ENCODE measurements around the gene PRRX1.

PRRX1 gene

GRCh38 chr1:170698301-170699275 is 34.7 kb downstream of the PRRX1 start:
- H3K36me3 ChIP-seq (ENCODE audit: control insufficient read depth, insufficient read depth, low read length) = no peaks in the 10 kb centered on the region
- no peak overlapping the region for H3K9ac ChIP-seq (ENCODE audit: low read length)
- no peak overlapping the region for H3K4me3 ChIP-seq (ENCODE audit: low read length)
- no peaks in the 10 kb centered on the region for H3K9me3 ChIP-seq (ENCODE audit: control insufficient read depth, low read length)
- no peaks in the 10 kb centered on the region for H3K4me1 ChIP-seq (ENCODE audit: control insufficient read depth, insufficient read depth, low read length)
- no peaks in the 10 kb centered on the region for H3K27me3 ChIP-seq (ENCODE audit: control insufficient read depth, insufficient read depth, low read length)

- H3K9ac ChIP-seq (ENCODE audit: low read length) = no peak overlapping the region
- no peak overlapping the region for H3K4me3 ChIP-seq (ENCODE audit: low read length)
- no peaks in the 10 kb centered on the region for H3K4me1 ChIP-seq (ENCODE audit: control insufficient read depth, insufficient read depth, low read length)
These were observed 35.8 kb downstream of the PRRX1 start for GRCh38 chr1:170699696-170700095.

GRCh38 chr1:170700842-170701615 is 37.1 kb downstream of the PRRX1 start:
- Histone ChIP-seq H3K9ac (ENCODE audit: low read length) (no peak overlapping the region), H3K9me3 (ENCODE audit: control insufficient read depth, low read length) (no peaks in the 10 kb centered on the region), H3K36me3 (ENCODE audit: control insufficient read depth, insufficient read depth, low read length) (no peaks in the 10 kb centered on the region), H3K4me3 (ENCODE audit: low read length) (no peak overlapping the region), H3K4me1 (ENCODE audit: control insufficient read depth, insufficient read depth, low read length) (no peaks in the 10 kb centered on the region), H3K27me3 (ENCODE audit: control insufficient read depth, insufficient read depth, low read length) (no peaks in the 10 kb centered on the region)

More at GRCh38 chr1:170699696-170700095, 35.8 kb downstream of the PRRX1 start:
- H3K36me3 ChIP-seq (ENCODE audit: control insufficient read depth, insufficient read depth, low read length) = no peaks in the 10 kb centered on the region
- H3K9me3 ChIP-seq (ENCODE audit: control insufficient read depth, low read length) = no peaks in the 10 kb centered on the region
- H3K27me3 ChIP-seq (ENCODE audit: control insufficient read depth, insufficient read depth, low read length) = no peaks in the 10 kb centered on the region

GRCh38 chr1:170701962-170702361 is 38.0 kb downstream of the PRRX1 start:
- Histone ChIP-seq H3K36me3 (ENCODE audit: control insufficient read depth, insufficient read depth, low read length) (no peaks in the 10 kb centered on the region), H3K4me1 (ENCODE audit: control insufficient read depth, insufficient read depth, low read length) (no peaks in the 10 kb centered on the region), H3K9me3 (ENCODE audit: control insufficient read depth, low read length) (no peaks in the 10 kb centered on the region), H3K27me3 (ENCODE audit: control insufficient read depth, insufficient read depth, low read length) (no peaks in the 10 kb centered on the region), H3K9ac (ENCODE audit: low read length) (no peak overlapping the region), H3K4me3 (ENCODE audit: low read length) (no peak overlapping the region)

- no peaks in the 10 kb centered on the region for H3K27me3 ChIP-seq (ENCODE audit: control insufficient read depth, insufficient read depth, low read length)
- H3K4me1 ChIP-seq (ENCODE audit: control insufficient read depth, insufficient read depth, low read length) = no peaks in the 10 kb centered on the region
- no peak overlapping the region for H3K9ac ChIP-seq (ENCODE audit: low read length)
- no peaks in the 10 kb centered on the region for H3K9me3 ChIP-seq (ENCODE audit: control insufficient read depth, low read length)
- no peak overlapping the region for H3K4me3 ChIP-seq (ENCODE audit: low read length)
- H3K36me3 ChIP-seq (ENCODE audit: control insufficient read depth, insufficient read depth, low read length) = no peaks in the 10 kb centered on the region
These were observed 39.7 kb downstream of the PRRX1 start for GRCh38 chr1:170703591-170703990.

GRCh38 chr1:170704256-170704655 is 40.3 kb downstream of the PRRX1 start:
- Histone ChIP-seq H3K9me3 (ENCODE audit: control insufficient read depth, low read length) (no peaks in the 10 kb centered on the region), H3K9ac (ENCODE audit: low read length) (no peak overlapping the region), H3K27me3 (ENCODE audit: control insufficient read depth, insufficient read depth, low read length) (no peaks in the 10 kb centered on the region), H3K4me1 (ENCODE audit: control insufficient read depth, insufficient read depth, low read length) (no peaks in the 10 kb centered on the region), H3K4me3 (ENCODE audit: low read length) (no peak overlapping the region), H3K36me3 (ENCODE audit: control insufficient read depth, insufficient read depth, low read length) (no peaks in the 10 kb centered on the region)

GRCh38 chr1:170705981-170706380 is 42.0 kb downstream of the PRRX1 start:
- H3K9ac ChIP-seq (ENCODE audit: low read length) = no peak overlapping the region
- no peak overlapping the region for H3K4me3 ChIP-seq (ENCODE audit: low read length)
- H3K27me3 ChIP-seq (ENCODE audit: control insufficient read depth, insufficient read depth, low read length) = no peaks in the 10 kb centered on the region
- no peaks in the 10 kb centered on the region for H3K9me3 ChIP-seq (ENCODE audit: control insufficient read depth, low read length)
- no peaks in the 10 kb centered on the region for H3K36me3 ChIP-seq (ENCODE audit: control insufficient read depth, insufficient read depth, low read length)
- H3K4me1 ChIP-seq (ENCODE audit: control insufficient read depth, insufficient read depth, low read length) = no peaks in the 10 kb centered on the region

- no peaks in the 10 kb centered on the region for H3K9me3 ChIP-seq (ENCODE audit: control insufficient read depth, low read length)
- H3K4me1 ChIP-seq (ENCODE audit: control insufficient read depth, insufficient read depth, low read length) = no peaks in the 10 kb centered on the region
- H3K4me3 ChIP-seq (ENCODE audit: low read length) = no peak overlapping the region
- no peaks in the 10 kb centered on the region for H3K36me3 ChIP-seq (ENCODE audit: control insufficient read depth, insufficient read depth, low read length)
- no peaks in the 10 kb centered on the region for H3K27me3 ChIP-seq (ENCODE audit: control insufficient read depth, insufficient read depth, low read length)
- no peak overlapping the region for H3K9ac ChIP-seq (ENCODE audit: low read length)
These were observed 43.2 kb downstream of the PRRX1 start for GRCh38 chr1:170707117-170707516.

GRCh38 chr1:170707959-170708655 is 44.2 kb downstream of the PRRX1 start:
- no peaks in the 10 kb centered on the region for H3K27me3 ChIP-seq (ENCODE audit: control insufficient read depth, insufficient read depth, low read length)
- no peaks in the 10 kb centered on the region for H3K4me1 ChIP-seq (ENCODE audit: control insufficient read depth, insufficient read depth, low read length)
- no peak overlapping the region for H3K4me3 ChIP-seq (ENCODE audit: low read length)

GRCh38 chr1:170711682-170712081 is 47.8 kb downstream of the PRRX1 start:
- Histone ChIP-seq H3K9me3 (ENCODE audit: control insufficient read depth, low read length) (no peaks in the 10 kb centered on the region), H3K9ac (ENCODE audit: low read length) (no peak overlapping the region), H3K27me3 (ENCODE audit: control insufficient read depth, insufficient read depth, low read length) (no peaks in the 10 kb centered on the region), H3K4me1 (ENCODE audit: control insufficient read depth, insufficient read depth, low read length) (no peaks in the 10 kb centered on the region), H3K4me3 (ENCODE audit: low read length) (no peak overlapping the region), H3K36me3 (ENCODE audit: control insufficient read depth, insufficient read depth, low read length) (no peaks in the 10 kb centered on the region)

More at GRCh38 chr1:170707959-170708655, 44.2 kb downstream of the PRRX1 start:
- H3K9ac ChIP-seq (ENCODE audit: low read length) = no peak overlapping the region
- H3K36me3 ChIP-seq (ENCODE audit: control insufficient read depth, insufficient read depth, low read length) = no peaks in the 10 kb centered on the region
- H3K9me3 ChIP-seq (ENCODE audit: control insufficient read depth, low read length) = no peaks in the 10 kb centered on the region

GRCh38 chr1:170714163-170714562 is 50.2 kb downstream of the PRRX1 start:
- Histone ChIP-seq H3K27me3 (ENCODE audit: control insufficient read depth, insufficient read depth, low read length) (no peaks in the 10 kb centered on the region), H3K9me3 (ENCODE audit: control insufficient read depth, low read length) (no peaks in the 10 kb centered on the region), H3K36me3 (ENCODE audit: control insufficient read depth, insufficient read depth, low read length) (no peaks in the 10 kb centered on the region), H3K4me1 (ENCODE audit: control insufficient read depth, insufficient read depth, low read length) (no peaks in the 10 kb centered on the region), H3K9ac (ENCODE audit: low read length) (no peak overlapping the region), H3K4me3 (ENCODE audit: low read length) (no peak overlapping the region)

Measured in mucosa of stomach (tissue), 1 donor.